HK-2 (cell line): Measurements from ENCODE around the gene ADH1A.
"Not testable (repeated sequence)": the region's sequence is repeated elsewhere in the genome, so short reads cannot be mapped to it uniquely, and the experiment has no call there.

Experiments
- DNase-seq: peaks from one replicate; pipeline ENCODE4 v3.0.0-alpha.2; 2018; ENCODE audit not compliant: unreplicated experiment

The ADH1A gene

GRCh38 chr4:99281261-99281660 is 9.5 kb downstream of the ADH1A start:
- DNase-seq, result no peak

DNA sequence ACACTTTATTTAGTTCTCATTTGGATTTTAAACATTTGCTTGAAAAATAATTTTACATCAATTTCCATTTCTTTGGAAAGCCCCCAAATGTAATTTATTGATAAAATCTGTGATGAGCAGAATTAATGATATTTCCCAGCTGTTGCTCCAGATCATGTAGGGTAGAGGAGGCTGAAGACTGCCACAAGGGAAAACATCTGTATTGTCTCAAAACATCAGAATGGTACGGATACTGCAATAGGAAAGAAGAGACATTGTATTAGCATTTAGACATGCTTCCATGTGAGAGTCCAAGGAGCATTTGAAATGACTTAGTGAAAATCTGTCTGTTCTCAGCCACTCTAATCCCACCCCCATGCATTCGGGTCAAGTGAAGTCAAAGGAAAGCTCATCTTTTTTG is 14.4 kb downstream of the ADH1A start:
- DNase-seq, result no peak

GRCh38 chr4:99275885-99276284 is 14.9 kb downstream of the ADH1A start:
- DNase-seq, result no peak

GRCh38 chr4:99275050-99275449 is 15.7 kb downstream of the ADH1A start:
- no peak for DNase-seq

DNA sequence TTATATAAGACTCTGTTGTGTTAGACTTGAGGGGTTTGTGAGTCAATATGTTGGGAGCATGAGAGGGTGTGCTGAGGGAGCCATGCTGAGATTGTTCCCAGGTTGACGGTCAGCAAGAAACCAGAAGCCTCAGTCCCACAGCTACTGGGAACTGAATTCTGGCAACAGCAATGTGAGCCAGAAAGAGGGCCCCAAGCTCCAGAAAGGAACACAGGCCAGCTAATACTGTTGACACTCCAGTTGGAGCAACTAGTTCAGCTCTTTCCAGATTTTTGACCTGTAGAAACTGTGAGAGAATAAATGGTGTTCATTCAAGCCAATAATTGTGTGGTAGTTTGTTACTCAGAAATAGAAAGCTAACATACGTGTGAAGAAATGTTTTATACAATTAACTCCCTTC is 17.1 kb downstream of the ADH1A start:
- no peak for DNase-seq

- no peak for DNase-seq
Measured at GRCh38 chr4:99264927-99265326, 25.9 kb downstream of the ADH1A start.

DNA sequence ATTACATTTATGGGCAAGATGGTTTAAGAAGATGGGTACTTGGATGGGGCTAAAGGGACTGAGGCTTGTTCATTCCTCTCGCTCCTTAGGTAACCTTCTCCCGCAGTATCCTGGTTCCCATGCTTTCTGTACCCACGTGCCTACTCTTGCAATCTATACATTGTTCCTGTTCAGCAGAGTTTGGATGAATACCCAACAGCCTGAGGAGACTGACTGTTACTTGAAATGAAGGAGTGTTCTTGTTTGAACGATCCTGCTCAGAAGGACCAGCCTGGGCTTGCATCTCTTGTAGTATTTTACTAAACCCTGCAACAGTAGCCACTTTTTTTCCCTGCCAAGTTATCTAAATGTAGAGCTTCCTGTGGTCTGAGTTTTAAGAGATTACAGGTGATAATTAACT is 38.0 kb downstream of the ADH1A start:
- no peak for DNase-seq

- DNase-seq, result no peak
Measured at GRCh38 chr4:99248714-99249113, 42.1 kb downstream of the ADH1A start.

DNA sequence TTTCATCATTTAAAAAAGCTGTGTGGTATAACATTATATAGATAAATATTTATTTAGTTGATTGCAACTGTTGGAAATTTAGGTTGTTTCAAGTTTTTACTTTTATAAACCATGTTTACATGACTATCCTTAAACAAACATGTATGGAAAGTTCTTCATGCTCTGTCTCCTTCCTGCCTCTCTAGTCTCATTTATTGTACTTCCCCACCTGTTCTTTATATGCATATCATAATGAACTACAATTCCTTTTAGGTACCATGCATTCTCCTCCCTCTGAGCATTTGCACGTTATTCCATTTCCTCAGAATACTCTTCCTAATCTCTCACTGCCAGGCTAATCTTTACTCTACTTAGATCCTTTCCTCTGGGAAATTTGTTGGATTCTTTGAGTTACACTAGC is 54.8 kb downstream of the ADH1A start:
- no peak for DNase-seq

GRCh38 chr4:99234331-99235010 is 56.3 kb downstream of the ADH1A start:
- no peak for DNase-seq

DNA sequence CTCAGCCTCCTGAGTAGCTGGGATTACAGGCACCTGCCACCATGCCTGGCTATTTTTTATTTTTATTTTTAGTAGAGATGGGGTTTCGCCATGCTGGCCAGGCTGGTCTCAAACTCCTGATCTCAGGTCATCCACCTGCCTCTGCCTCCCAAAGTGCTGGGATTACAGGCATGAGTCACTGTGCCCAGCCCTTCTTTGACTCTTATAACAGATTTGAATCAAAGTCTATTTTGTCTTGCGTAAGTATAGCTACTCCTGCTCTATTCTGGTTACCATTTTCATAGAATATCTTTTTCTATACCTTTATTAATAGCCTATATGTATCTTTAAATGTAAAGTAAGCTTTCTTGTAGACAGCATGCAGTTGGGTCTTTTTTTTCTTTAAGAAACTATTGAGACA is 57.4 kb downstream of the ADH1A start:
- not testable (repeated sequence) for DNase-seq

- DNase-seq, result not testable (repeated sequence)
Measured at GRCh38 chr4:99228706-99229105, 62.1 kb downstream of the ADH1A start.

GRCh38 chr4:99227646-99228045 is 63.1 kb downstream of the ADH1A start:
- DNase-seq, result not testable (repeated sequence)
